ENCODE results near the gene CNPY3. TPM values are rescaled to one million over a fixed set of nuclear protein-coding genes. Genes with fewer than 3 reads are reported as not detected.

The CNPY3 gene
- total and polyA plus RNA-seq, 2 of the 13 experiments (the other 11 are each of a cell fraction or from before 2014, with no cell fraction given), result 42.3 to 60.2 TPM

- TF ChIP-seq JUN (CRISPR knock-in tag; IDR thresholded peaks at IDR 0.05) (0 out of 2 replicates have a peak, but pooled peaks have one; percentile 15), ZNF670 (CRISPR knock-in tag; IDR thresholded peaks at IDR 0.05; ENCODE audit: borderline replicate concordance) (0 out of 2 replicates have a peak, but pooled peaks have one; percentile 2), ZNF775 (CRISPR knock-in tag; IDR thresholded peaks at IDR 0.05; ENCODE audit: borderline replicate concordance) (0 out of 2 replicates have a peak, but pooled peaks have one; percentile 11), SOX13 (IDR thresholded peaks at IDR 0.05) (0 out of 2 replicates have a peak, but pooled peaks have one; percentile 8), SOX13 (CRISPR knock-in tag; conservative IDR thresholded peaks at IDR 0.05 in 1 of 2, IDR thresholded peaks at IDR 0.05 in 1 of 2) (no peak), ZSCAN20 (CRISPR knock-in tag; IDR thresholded peaks at IDR 0.05; ENCODE audit: borderline replicate concordance) (0 out of 2 replicates have a peak, but pooled peaks have one; percentile 30), ETV6 (CRISPR knock-in tag; conservative IDR thresholded peaks at IDR 0.05) (0 out of 2 replicates have a peak, but pooled peaks have one; percentile 47), HOXA3 (CRISPR knock-in tag; IDR thresholded peaks at IDR 0.05) (0 out of 2 replicates have a peak, but pooled peaks have one; percentile 4), ZNF280D (CRISPR knock-in tag; IDR thresholded peaks at IDR 0.05) (0 out of 2 replicates have a peak, but pooled peaks have one; percentile 16), MEIS1 (CRISPR knock-in tag; IDR thresholded peaks at IDR 0.05; ENCODE audit: borderline replicate concordance) (0 out of 2 replicates have a peak, but pooled peaks have one; percentile 5), KDM2A (CRISPR knock-in tag; IDR thresholded peaks at IDR 0.05; ENCODE audit: borderline replicate concordance, low read depth) (0 out of 2 replicates have a peak, but pooled peaks have one; percentile 6), ZNF782 (CRISPR knock-in tag; IDR thresholded peaks at IDR 0.05; ENCODE audit: borderline replicate concordance) (peak; percentile 4; the same call in 1 of the 2 replicates), ZNF318 (CRISPR knock-in tag; IDR thresholded peaks at IDR 0.05) (0 out of 2 replicates have a peak, but pooled peaks have one; percentile 5), ZNF510 (CRISPR knock-in tag; IDR thresholded peaks at IDR 0.05; ENCODE audit: low read depth) (no peak), POLR2A (IDR thresholded peaks at IDR 0.05; ENCODE audit: insufficient read depth in 1 of 2, low read depth in 2 of 2, low read length in 2 of 2) (0 out of 4 replicates have a peak, but pooled peaks of 1 of the 2 experiments have one; percentile 10)
Measured at GRCh38 chr6:42939810-42940167, 10.5 kb downstream of the CNPY3 start (continued).
